HT-29 (cell line): ENCODE measurements around the gene SYMPK. TPM values are rescaled to one million over a fixed set of nuclear protein-coding genes. Genes with fewer than 3 reads are reported as not detected.
"Not testable (repeated sequence)": the region's sequence is repeated elsewhere in the genome, so short reads cannot be mapped to it uniquely, and the experiment has no call there.

ENCODE experiments used
- DNase-seq: peaks from one replicate; pipeline ENCODE4 v3.0.0-alpha.2; 2015; ENCODE audit warnings: low spot score
- total RNA-seq: library from RNA; depleted of rRNA; stranded (reverse); fragments of >200 nt; shearing (Covaris generic); gene quantifications from 2 replicates; pipeline ENCODE4 v1.2.3, GENCODE V29; 2014

SYMPK gene
- total RNA-seq, 1 experiment from 2014 or later, result 117 TPM

GRCh38 chr19:45885556-45886426 is 22.8 kb upstream of the SYMPK start, which contains the start of gene IRF2BP1:
Gene IRF2BP1, minus strand, starts transcription at chr19:45886141. Its CDS starts 367 bp downstream, at chr19:45885774.
- DNase-seq, result peak; percentile 98

- DNase-seq, result no peak
Observed at GRCh38 chr19:45884682-45885555, 22.0 kb upstream of the SYMPK start.

- no peak for DNase-seq
Observed at GRCh38 chr19:45883881-45884681, 21.1 kb upstream of the SYMPK start.

- no peak for DNase-seq
Observed at GRCh38 chr19:45883586-45883880, 20.6 kb upstream of the SYMPK start.

- peak; percentile 98 for DNase-seq
Observed at GRCh38 chr19:45882652-45883585, 20.0 kb upstream of the SYMPK start.

GRCh38 chr19:45881909-45882528 is 19.1 kb upstream of the SYMPK start:
- peak; percentile 81 for DNase-seq

- DNase-seq, result peak; percentile 21
Observed at GRCh38 chr19:45881082-45881908, 18.3 kb upstream of the SYMPK start.

- DNase-seq, result no peak
Observed at GRCh38 chr19:45879971-45880370, 17.0 kb upstream of the SYMPK start.

- peak; percentile 26 for DNase-seq
Observed at GRCh38 chr19:45879055-45879454, 16.1 kb upstream of the SYMPK start.

- DNase-seq, result peak; percentile 85
Observed at GRCh38 chr19:45878043-45878794, 15.3 kb upstream of the SYMPK start.

- peak; percentile 39 for DNase-seq
Observed at GRCh38 chr19:45876411-45877197, 13.7 kb upstream of the SYMPK start.

- no peak for DNase-seq
Observed at GRCh38 chr19:45876161-45876410, 13.1 kb upstream of the SYMPK start.

GRCh38 chr19:45874620-45874966 is 11.6 kb upstream of the SYMPK start:
- DNase-seq, result no peak

GRCh38 chr19:45873219-45873772 is 10.3 kb upstream of the SYMPK start:
- DNase-seq, result no peak

GRCh38 chr19:45872095-45872919 is 9.4 kb upstream of the SYMPK start:
- no peak for DNase-seq

GRCh38 chr19:45870798-45871197 is 7.9 kb upstream of the SYMPK start:
- no peak for DNase-seq

GRCh38 chr19:45867241-45867640 is 4.3 kb upstream of the SYMPK start:
- DNase-seq, result not testable (repeated sequence)
